K562 (cell line): ENCODE data around the gene SPTA1. TPM values are rescaled to one million over a fixed set of nuclear protein-coding genes. Genes with fewer than 3 reads are reported as not detected.

ENCODE experiments used
- CREB1 ChIP-seq, 2 experiments: sonication (generic) in 1 of 2; formaldehyde crosslinking in 1 of 2; IDR thresholded peaks; 2 replicates each; pipeline versions ENCODE4 v1.6.1 to v1.8.0; 2012 to 2022; ENCODE audit warnings: inconsistent platforms in 1 of 2, mild to moderate bottlenecking in 1 of 2, missing genetic modification reagents in 1 of 2, moderate library complexity in 1 of 2
- ESRRA ChIP-seq: fragments of 450-650 bp; IDR thresholded peaks from 2 replicates; pipeline ENCODE4 v1.6.1; 2014; ENCODE audit warnings: low read depth, mild to moderate bottlenecking, moderate library complexity, borderline replicate concordance
- ETS2 ChIP-seq: IDR thresholded peaks from 2 replicates; pipeline ENCODE4 v1.6.1; 2016; ENCODE audit warnings: borderline replicate concordance, missing genetic modification characterization, mild to moderate bottlenecking, moderate library complexity, missing compliant biosample characterization; ENCODE audit not compliant: poor library complexity, severe bottlenecking
- ETV1 ChIP-seq: fragments of 450-650 bp; conservative IDR thresholded peaks from 2 replicates; pipeline ENCODE4 v1.6.1; 2016; ENCODE audit warnings: missing genetic modification characterization, control low read depth, low read depth, missing compliant biosample characterization
- KDM1A ChIP-seq, 2 experiments: fragments of 450-650 bp; IDR thresholded peaks; 2 replicates each; pipeline ENCODE4 v1.6.1; 2016; ENCODE audit warnings: mild to moderate bottlenecking in 2 of 2
- LCOR ChIP-seq: sonication (generic); formaldehyde crosslinking; IDR thresholded peaks from 2 replicates; pipeline ENCODE4 v1.8.0; 2022; ENCODE audit warnings: mild to moderate bottlenecking, missing genetic modification reagents
- RBM22 ChIP-seq: fragments of 200-400 bp; formaldehyde crosslinking; IDR thresholded peaks from 2 replicates; pipeline ENCODE4 v1.6.1; 2018; ENCODE audit warnings: low read length, low read depth; ENCODE audit not compliant: poor library complexity, severe bottlenecking
- RCOR1 ChIP-seq, 2 experiments: IDR thresholded peaks; 2 replicates each; pipeline ENCODE4 v1.6.1; 2012; ENCODE audit warnings: low read depth in 2 of 2, low read length in 2 of 2, borderline replicate concordance in 1 of 2, improper control_type of control experiment in 1 of 2
- TAL1 ChIP-seq: fragments of 450-650 bp; IDR thresholded peaks from 2 replicates; pipeline ENCODE4 v1.6.1; 2016; ENCODE audit warnings: mild to moderate bottlenecking
- TBL1XR1 ChIP-seq, 2 experiments: IDR thresholded peaks; 2 replicates each; pipeline ENCODE4 v1.6.1; 2012; ENCODE audit warnings: improper control_type of control experiment in 2 of 2, low read length in 2 of 2, mild to moderate bottlenecking in 1 of 2
- TRIM28 ChIP-seq: fragments of 450-650 bp; IDR thresholded peaks from 2 replicates; pipeline ENCODE4 v1.6.1; 2017
- ZNF551 ChIP-seq: fragments of 250-450 bp; sonication (Bioruptor Pico); IDR thresholded peaks from 2 replicates; pipeline ENCODE4 v1.5.0; 2021; ENCODE audit warnings: mild to moderate bottlenecking, moderate library complexity
- ZNF592 ChIP-seq: fragments of 450-650 bp; IDR thresholded peaks from 2 replicates; pipeline ENCODE4 v1.6.1; 2017; ENCODE audit warnings: antibody characterized with exemption, mild to moderate bottlenecking
- polyA plus RNA-seq, 8 experiments: library from polyadenylated mRNA; depleted of rRNA in 4 of 8; stranded (reverse) in 5 of 8; unstranded in 3 of 8; fragments of >200 nt; fragmentation: Nextera tagmentation in 2 of 8; fragmentation: Illumina TruSeq in 1 of 8; extraction: Ambion mirVana in 2 of 8; extraction: Trizol in 1 of 8; gene quantifications; 2 replicates each; pipeline versions ENCODE4 v1.2.1 to v1.2.3, GENCODE V29; 2011 to 2014; ENCODE audit warnings: inconsistent platforms in 1 of 8, missing spikeins in 1 of 8
- total RNA-seq, 7 experiments: library from RNA; depleted of rRNA in 6 of 7; stranded (reverse); fragments of >200 nt in 6 of 7; fragmentation: Illumina TruSeq in 2 of 7; extraction: Trizol in 2 of 7; gene quantifications; 2 replicates each; pipeline versions ENCODE4 v1.2.1 to v1.2.3, GENCODE V29; 2011 to 2021; ENCODE audit warnings: low replicate concordance in 1 of 7

SPTA1 gene
- total and polyA plus RNA-seq, 9 of the 15 experiments (the other 6 are each of a cell fraction or from before 2014, with no cell fraction given): 11.0 to 62.1 (median 45.9) TPM

DNA sequence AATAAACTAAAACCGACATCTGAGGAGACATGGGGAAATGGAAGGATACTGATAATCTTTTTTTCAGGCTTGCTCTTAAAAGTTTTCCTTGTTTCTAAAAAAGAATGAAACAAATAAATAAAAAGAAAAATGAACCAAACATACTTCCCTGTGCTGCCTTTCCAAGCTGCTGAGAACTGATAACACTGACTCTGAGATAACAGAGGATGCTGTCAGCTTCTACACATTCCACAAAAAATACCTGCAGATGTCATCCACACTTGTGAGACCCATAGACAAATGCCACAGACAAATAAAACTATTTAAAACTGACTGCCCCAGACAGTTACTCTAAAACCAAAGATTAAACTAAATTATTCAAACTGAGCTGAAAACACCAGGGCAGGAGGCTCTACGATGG lies 46.0 kb upstream of the SPTA1 start (continued):
- TF ChIP-seq KDM1A (IDR thresholded peaks at IDR 0.05): peak in 1 of 2 experiments; percentile 56; a peak in 1 of 4 replicates
- no peak for TF ChIP-seq ETS2 (tag)
- TF ChIP-seq ZNF592: no peak
- peak; percentile 83 for TF ChIP-seq TAL1
- no peak for TF ChIP-seq RBM22
- peak in 1 of 2 experiments; percentile 88; a peak in 1 of 4 replicates for TF ChIP-seq RCOR1 (IDR thresholded peaks at IDR 0.05; ENCODE audit: borderline replicate concordance in 1 of 2, low read depth in 2 of 2, low read length in 2 of 2)
- TF ChIP-seq CREB1 (IDR thresholded peaks at IDR 0.05): no peak
- no peak for TF ChIP-seq CREB1 (CRISPR knock-in tag; IDR thresholded peaks at IDR 0.05)
- TF ChIP-seq LCOR (CRISPR knock-in tag): no peak
- TF ChIP-seq TRIM28: no peak
- TF ChIP-seq ETV1 (tag): no peak
- TF ChIP-seq ZNF551 (CRISPR knock-in tag): no peak
- TF ChIP-seq ESRRA: no peak
- 0 out of 4 replicates have a peak, but pooled peaks of 1 of the 2 experiments have one; percentile 11 for TF ChIP-seq TBL1XR1 (IDR thresholded peaks at IDR 0.05; ENCODE audit: low read length in 2 of 2)
- TF ChIP-seq, all 486 proteins: peak for 31
